ENCODE data around the gene VPS52.
"Not testable (repeated sequence)": the region's sequence is repeated elsewhere in the genome, so short reads cannot be mapped to it uniquely, and the experiment has no call there.

Gene VPS52

DNA sequence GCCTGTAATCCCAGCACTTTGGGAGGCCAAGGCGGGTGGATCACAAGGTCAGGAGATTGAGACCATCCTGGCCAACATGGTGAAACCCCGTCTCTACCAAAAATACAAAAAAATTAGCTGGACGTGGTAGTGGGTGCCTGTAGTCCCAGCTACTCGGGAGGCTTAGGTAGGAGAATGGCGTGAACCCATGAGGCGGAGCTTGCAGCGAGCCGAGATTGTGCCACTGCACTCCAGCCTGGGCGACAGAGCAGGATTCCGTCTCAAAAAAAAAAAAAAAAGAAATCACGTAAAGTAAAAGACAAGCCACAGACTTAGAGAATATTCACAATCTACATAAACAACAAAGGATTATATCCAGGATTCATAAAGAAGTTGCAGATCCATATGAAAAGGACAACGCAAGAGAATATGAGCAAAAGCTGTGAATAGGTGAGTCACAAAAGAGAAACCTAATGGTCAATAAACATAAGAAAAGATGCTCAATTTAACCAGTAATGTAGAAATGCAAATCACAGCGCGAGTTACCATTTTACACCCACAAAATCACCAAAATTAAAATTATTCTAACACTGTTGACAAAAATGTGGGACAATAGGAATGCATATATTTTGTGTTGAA, 45.1 kb downstream of the VPS52 start:
- in situ Hi-C loops (cut with HindIII; ENCODE audit: low pct_ligation_motif_present, low pct_unique_long_range_greater_than_20kb, low sequenced_read_pairs); DNase-seq: not testable (repeated sequence)

DNA sequence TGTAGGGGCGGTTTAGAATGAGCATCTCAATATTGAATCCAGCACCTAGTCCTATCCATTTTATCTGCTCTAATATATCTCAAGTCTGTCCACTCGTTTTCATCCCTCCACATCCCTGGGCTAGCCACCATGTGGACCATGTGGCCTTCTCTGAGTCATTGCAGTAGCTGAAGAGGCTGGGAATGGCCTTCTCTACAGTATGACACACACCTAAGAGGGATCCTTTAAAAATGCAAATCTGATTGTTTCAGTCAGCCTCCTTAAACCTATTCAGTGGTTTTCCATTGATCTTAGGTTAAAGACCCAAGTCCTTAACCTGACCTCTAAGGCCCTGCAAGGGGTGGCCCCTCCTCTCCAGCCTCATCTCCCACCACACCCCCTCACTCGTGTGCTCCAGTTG, 54.0 kb downstream of the VPS52 start:
- DNase-seq = no peak
- in situ Hi-C loops (cut with HindIII; ENCODE audit: low pct_ligation_motif_present, low pct_unique_long_range_greater_than_20kb, low sequenced_read_pairs) = no loop called here

- in situ Hi-C loops (cut with HindIII; ENCODE audit: low pct_ligation_motif_present, low pct_unique_long_range_greater_than_20kb, low sequenced_read_pairs) = no loop called here
- DNase-seq = no peak
Measured at GRCh38 chr6:33217246-33217645, 54.4 kb downstream of the VPS52 start.

GRCh38 chr6:33216117-33216649, 55.5 kb downstream of the VPS52 start:
- DNase-seq = no peak
- in situ Hi-C loops (cut with HindIII; ENCODE audit: low pct_ligation_motif_present, low pct_unique_long_range_greater_than_20kb, low sequenced_read_pairs) = no loop called here

DNA sequence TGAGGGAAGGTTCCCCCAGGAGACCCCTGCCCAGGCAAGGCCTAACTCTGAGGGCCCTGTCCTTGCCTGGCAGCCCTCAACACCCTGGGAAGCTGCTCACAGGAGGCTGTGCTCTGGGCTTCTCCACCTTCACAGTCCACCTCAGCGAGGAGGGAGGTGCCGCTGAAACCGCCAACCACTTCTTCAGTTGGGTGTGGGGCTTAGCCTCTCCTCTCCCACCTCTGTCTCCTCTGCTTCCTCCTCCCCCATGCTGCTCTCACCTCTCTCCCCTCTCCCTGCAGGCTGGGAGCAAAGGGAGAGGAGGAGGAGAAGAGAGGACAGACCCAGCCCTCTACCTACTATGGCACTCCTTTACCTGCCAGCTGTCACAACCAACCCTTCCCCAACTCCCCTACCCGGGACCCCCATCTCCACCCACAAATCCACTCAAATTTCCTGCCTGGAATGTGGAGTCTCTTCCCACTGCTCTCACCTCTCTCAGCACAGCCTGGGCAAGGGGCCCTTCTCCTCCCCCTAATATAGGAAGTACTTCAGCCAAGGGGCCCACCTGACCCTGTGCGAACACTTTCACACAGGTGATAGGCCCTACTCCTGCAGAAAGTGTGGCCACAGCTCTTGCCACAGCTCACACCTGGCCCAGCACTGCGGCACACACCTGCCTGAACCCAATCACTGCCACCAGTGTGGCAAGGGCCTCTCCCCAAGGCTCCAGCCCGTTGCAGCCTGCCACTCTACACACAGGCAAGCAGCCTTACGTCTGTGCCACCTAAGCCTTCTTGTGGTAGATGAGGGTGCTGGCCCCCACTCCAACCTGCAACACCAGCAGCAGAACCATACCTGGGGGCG, 56.2 kb downstream of the VPS52 start:
- in situ Hi-C loops (cut with HindIII; ENCODE audit: low pct_ligation_motif_present, low pct_unique_long_range_greater_than_20kb, low sequenced_read_pairs) = no loop called here
- DNase-seq = no peak

GRCh38 chr6:33213989-33214335, 57.7 kb downstream of the VPS52 start:
- DNase-seq = no peak

GRCh38 chr6:33213166-33213988, 58.3 kb downstream of the VPS52 start:
- no peak for DNase-seq
- in situ Hi-C loops (cut with HindIII; ENCODE audit: low pct_ligation_motif_present, low pct_unique_long_range_greater_than_20kb, low sequenced_read_pairs) = no loop called here

More at GRCh38 chr6:33213989-33214335, 57.7 kb downstream of the VPS52 start:
- in situ Hi-C loops (cut with HindIII; ENCODE audit: low pct_ligation_motif_present, low pct_unique_long_range_greater_than_20kb, low sequenced_read_pairs) = no loop called here

DNA sequence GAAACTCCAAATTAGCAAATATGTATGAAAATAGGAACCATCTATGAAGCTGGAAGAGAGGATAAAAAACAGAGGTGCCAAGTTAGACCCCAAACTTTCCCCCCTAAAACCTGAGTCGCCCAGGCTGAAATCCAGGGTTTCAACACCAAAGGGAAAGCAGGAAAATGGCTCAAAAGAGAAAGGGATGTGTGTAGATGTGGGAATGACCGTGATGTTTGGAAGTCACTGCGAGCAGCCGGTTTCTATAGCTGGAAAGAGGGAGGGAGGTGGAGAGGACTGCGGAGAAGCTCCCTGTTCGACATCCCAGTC, 58.9 kb downstream of the VPS52 start:
- DNase-seq = no peak
- in situ Hi-C loops (cut with HindIII; ENCODE audit: low pct_ligation_motif_present, low pct_unique_long_range_greater_than_20kb, low sequenced_read_pairs) = no loop called here

GRCh38 chr6:33211666-33212422, 59.8 kb downstream of the VPS52 start:
- DNase-seq = no peak
- in situ Hi-C loops (cut with HindIII; ENCODE audit: low pct_ligation_motif_present, low pct_unique_long_range_greater_than_20kb, low sequenced_read_pairs) = no loop called here

DNA sequence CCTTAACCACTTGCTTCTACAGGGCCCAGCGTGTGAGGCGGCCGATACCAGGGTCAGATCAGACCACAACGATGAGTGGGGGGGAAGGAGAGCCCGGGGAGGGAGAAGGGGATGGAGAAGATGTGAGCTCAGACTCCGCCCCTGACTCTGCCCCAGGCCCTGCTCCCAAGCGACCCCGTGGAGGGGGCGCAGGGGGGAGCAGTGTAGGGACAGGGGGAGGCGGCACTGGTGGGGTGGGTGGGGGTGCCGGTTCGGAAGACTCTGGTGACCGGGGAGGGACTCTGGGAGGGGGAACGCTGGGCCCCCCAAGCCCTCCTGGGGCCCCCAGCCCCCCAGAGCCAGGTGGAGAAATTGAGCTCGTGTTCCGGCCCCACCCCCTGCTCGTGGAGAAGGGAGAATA, 60.5 kb downstream of the VPS52 start:
- DNase-seq = no peak
- in situ Hi-C loops (cut with HindIII; ENCODE audit: low pct_ligation_motif_present, low pct_unique_long_range_greater_than_20kb, low sequenced_read_pairs) = no loop called here

DNA sequence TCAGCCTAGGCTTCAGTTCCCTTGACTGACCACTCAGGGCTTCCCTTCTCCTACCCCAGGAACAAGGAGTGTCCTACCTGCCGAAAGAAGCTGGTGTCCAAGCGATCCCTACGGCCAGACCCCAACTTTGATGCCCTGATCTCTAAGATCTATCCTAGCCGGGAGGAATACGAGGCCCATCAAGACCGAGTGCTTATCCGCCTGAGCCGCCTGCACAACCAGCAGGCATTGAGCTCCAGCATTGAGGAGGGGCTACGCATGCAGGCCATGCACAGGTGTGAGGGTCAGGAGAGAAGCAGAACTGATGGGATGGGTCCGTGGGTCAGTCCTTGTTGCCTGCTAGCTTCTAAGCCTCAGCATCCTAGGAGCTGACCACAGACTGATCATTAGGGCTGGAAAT, 61.8 kb downstream of the VPS52 start:
- DNase-seq = no peak
- in situ Hi-C loops (cut with HindIII; ENCODE audit: low pct_ligation_motif_present, low pct_unique_long_range_greater_than_20kb, low sequenced_read_pairs) = no loop called here

- in situ Hi-C loops (cut with HindIII; ENCODE audit: low pct_ligation_motif_present, low pct_unique_long_range_greater_than_20kb, low sequenced_read_pairs) = no loop called here
- peak; percentile 67 for DNase-seq
Measured at GRCh38 chr6:33208091-33208967, 63.3 kb downstream of the VPS52 start, which contains the start of gene RING1. RING1 (plus strand) TSS chr6:33208500; CDS start chr6:33208823, 323 bp downstream.

DNA sequence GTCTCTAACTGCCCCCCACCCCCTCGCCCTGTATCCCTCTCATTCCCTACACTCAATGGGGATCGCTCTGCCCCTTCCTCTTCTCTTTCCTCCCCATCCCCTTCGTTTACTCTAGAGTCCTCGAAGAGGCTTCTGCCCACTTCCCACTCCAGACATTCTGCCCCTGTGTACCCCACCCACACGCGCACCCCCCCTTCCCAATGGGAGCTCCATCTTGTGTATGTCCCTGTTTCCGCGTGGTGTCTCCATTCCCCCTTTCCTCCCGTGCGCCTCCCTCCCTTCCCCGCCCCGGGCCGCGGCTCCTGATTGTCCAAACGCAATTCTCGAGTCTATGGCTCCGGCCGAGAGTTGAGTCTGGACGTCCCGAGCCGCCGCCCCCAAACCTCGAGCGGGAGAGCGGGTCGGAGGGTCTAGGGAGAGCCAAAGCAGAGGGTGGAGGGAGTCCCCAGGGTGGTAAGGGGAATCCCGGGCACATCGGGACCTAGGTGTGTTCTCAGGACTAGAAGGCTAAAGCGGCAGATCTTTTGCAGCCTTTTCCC, 64.1 kb downstream of the VPS52 start:
- peak; percentile 58 for DNase-seq
- in situ Hi-C loops (cut with HindIII; ENCODE audit: low pct_ligation_motif_present, low pct_unique_long_range_greater_than_20kb, low sequenced_read_pairs) = no loop called here

DNA sequence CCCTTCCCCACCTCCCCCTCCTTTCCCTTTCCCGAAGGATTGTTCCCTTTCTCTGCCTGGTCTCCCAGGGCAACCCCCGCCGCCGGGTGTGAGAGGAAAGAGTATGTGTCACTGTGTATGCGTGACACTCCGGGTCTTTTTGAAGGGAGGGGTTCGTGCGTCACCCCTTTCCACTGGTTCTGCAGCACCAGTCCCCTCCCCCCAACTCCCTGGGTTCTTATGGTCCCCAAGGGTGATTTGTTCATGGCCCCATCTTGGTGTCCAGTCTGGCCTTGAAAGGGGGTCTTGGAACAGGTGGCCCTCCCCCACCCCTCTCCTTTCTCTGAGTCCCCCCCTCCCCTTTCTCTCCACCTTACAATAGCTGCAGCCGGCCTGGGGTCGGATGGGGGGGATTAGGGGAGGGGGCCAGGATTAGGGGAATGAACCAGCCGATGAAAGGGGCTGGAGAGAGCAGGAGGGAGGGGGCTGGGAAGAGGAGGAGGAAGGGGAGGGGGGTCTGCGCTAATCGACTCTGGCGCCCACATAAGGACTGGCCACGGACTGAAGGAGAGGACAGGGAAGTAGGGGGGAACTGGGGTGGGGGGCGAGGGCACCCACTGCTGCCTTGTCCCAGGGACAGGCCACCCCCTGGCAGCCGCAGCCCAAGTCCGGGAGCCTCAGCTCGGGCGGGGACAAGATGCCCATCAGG, 64.7 kb downstream of the VPS52 start:
- in situ Hi-C loops (cut with HindIII; ENCODE audit: low pct_ligation_motif_present, low pct_unique_long_range_greater_than_20kb, low sequenced_read_pairs) = no loop called here
- DNase-seq = no peak

DNA sequence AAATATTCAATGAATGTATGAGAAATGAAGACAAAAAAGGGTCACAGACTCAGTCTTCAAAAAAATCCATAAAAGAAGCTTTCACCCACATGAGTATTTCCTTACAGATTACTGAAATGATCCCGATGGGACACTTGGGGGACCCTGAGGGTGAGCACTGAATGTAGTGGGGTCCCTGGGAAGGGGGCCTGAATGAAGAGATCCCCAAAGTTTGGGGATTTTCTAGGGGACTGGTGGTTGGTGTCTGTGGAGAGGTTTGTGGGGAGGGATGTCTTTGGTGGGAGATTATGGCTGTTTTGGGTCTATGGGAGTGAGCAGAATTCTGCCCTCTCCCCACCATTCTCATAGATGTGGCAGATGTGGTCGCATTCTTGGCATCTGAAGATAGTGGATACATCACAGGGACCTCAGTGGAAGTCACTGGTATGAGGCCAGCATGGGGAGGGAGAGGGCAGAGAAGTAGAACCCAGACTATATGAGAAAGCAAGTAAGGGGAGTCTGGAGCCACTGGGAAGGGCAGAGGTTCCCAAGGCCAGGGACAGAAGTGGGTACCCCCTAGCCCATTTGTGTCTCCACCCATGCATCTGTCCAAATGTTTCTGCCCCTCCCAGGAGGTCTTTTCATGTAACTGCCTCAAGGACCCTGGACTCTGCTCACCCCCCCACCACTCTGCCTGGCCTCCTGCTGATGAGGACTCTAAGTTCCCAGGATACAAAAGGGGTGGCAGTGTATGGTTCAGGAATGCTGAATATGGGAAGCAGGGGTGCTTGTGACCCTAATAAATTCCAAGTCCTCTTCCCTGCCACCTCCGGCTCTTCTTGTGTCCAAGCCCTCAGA, 65.4 kb downstream of the VPS52 start:
- in situ Hi-C loops (cut with HindIII; ENCODE audit: low pct_ligation_motif_present, low pct_unique_long_range_greater_than_20kb, low sequenced_read_pairs) = no loop called here
- DNase-seq = no peak
